NCI-H2107 (cell line): ENCODE measurements around the gene COL27A1.

Source experiments
- DNase-seq: peaks from one replicate; lab custom pipeline; 2025; lab: John Stamatoyannopoulos, UW

Gene COL27A1

GRCh38 chr9:114149765-114150340, 5.5 kb upstream of the COL27A1 start:
- DNase-seq, result no peak

GRCh38 chr9:114150608-114151007, 4.7 kb upstream of the COL27A1 start:
- DNase-seq, result no peak

- no peak for DNase-seq
Observed at GRCh38 chr9:114151426-114151956, 3.8 kb upstream of the COL27A1 start.

- DNase-seq, result no peak
Observed at GRCh38 chr9:114153761-114154599, 1.4 kb upstream of the COL27A1 start.

- no peak for DNase-seq
Observed at GRCh38 chr9:114154600-114155102, 686 bp upstream of the COL27A1 start.

GRCh38 chr9:114155995-114156656, 789 bp downstream of the COL27A1 start:
- no peak for DNase-seq

GRCh38 chr9:114156657-114157421, 1.5 kb downstream of the COL27A1 start:
- DNase-seq, result no peak

GRCh38 chr9:114157516-114158176, 2.3 kb downstream of the COL27A1 start:
- DNase-seq, result no peak

- no peak for DNase-seq
Observed at GRCh38 chr9:114158482-114159130, 3.3 kb downstream of the COL27A1 start.

- DNase-seq, result no peak
Observed at GRCh38 chr9:114159691-114160090, 4.4 kb downstream of the COL27A1 start.

- DNase-seq, result no peak
Observed at GRCh38 chr9:114161513-114161912, 6.2 kb downstream of the COL27A1 start.

GRCh38 chr9:114163517-114163951, 8.2 kb downstream of the COL27A1 start:
- DNase-seq, result no peak

- no peak for DNase-seq
Observed at GRCh38 chr9:114164191-114164794, 9.0 kb downstream of the COL27A1 start.

GRCh38 chr9:114165407-114166102, 10.2 kb downstream of the COL27A1 start:
- no peak for DNase-seq

GRCh38 chr9:114166103-114166470, 10.8 kb downstream of the COL27A1 start:
- DNase-seq, result no peak

GRCh38 chr9:114166614-114167572, 11.6 kb downstream of the COL27A1 start:
- DNase-seq, result no peak

- no peak for DNase-seq
Observed at GRCh38 chr9:114167591-114168091, 12.3 kb downstream of the COL27A1 start.

- no peak for DNase-seq
Observed at GRCh38 chr9:114168281-114169028, 13.1 kb downstream of the COL27A1 start.
